Measurements from ENCODE around the gene FAM162A.
A peak's percentile ranks its signal among the peaks of the same experiment; 100 is the strongest.

Gene FAM162A

DNA sequence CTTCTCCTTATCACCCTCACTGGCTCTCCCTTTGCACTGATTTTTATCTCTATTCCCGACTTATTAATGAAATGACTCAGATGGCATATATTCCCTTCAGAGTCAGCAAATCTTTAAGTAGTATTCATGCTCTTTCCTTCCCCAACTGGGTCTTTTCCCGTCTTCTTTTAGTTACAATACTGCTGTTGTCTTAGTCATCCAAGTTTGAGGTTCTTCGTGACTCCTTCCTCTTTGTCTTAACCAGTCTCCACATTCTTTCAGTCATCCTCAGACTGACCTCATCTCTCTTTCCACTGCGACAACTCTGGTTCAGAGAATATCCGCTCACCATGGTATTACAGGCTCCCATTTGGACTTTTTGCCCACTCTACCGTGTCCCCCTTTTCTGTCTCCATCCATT, 19.5 kb downstream of the FAM162A start:
- DNase-seq (ENCODE audit: low read depth) = peak; percentile 32
- H3K4me3 ChIP-seq (ENCODE audit: control insufficient read depth, low read depth, low read length) = no peak overlapping the region
- TF ChIP-seq, protein P1, sequence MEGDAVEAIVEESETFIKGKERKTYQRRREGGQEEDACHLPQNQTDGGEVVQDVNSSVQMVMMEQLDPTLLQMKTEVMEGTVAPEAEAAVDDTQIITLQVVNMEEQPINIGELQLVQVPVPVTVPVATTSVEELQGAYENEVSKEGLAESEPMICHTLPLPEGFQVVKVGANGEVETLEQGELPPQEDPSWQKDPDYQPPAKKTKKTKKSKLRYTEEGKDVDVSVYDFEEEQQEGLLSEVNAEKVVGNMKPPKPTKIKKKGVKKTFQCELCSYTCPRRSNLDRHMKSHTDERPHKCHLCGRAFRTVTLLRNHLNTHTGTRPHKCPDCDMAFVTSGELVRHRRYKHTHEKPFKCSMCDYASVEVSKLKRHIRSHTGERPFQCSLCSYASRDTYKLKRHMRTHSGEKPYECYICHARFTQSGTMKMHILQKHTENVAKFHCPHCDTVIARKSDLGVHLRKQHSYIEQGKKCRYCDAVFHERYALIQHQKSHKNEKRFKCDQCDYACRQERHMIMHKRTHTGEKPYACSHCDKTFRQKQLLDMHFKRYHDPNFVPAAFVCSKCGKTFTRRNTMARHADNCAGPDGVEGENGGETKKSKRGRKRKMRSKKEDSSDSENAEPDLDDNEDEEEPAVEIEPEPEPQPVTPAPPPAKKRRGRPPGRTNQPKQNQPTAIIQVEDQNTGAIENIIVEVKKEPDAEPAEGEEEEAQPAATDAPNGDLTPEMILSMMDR (conservative IDR thresholded peaks at IDR 0.05; ENCODE audit: control insufficient read depth, insufficient read depth, low read depth, low read length) = no peak

DNA sequence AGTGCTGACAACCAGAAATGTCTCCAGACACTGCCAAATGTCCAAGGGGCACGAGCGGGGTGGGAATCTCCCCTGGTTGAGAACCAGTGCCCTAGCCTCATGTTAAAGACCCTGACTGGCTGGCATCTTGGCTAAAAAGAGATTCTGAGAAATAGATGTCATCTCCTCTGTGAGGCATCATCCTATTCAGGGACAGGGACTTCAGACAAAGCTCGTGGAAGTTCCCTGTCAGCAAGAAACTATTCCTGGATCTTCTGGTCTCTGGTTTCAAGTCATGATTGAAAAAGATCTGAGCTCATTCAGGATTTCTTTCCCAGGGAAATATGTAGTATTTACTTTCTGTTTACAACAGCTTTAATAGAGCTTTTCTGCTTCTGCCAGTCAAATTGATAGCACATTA, 21.0 kb downstream of the FAM162A start:
- no peak overlapping the region for H3K4me3 ChIP-seq (ENCODE audit: control insufficient read depth, low read depth, low read length)
- TF ChIP-seq, protein P1 (conservative IDR thresholded peaks at IDR 0.05; ENCODE audit: control insufficient read depth, insufficient read depth, low read depth, low read length) = no peak
- no peak for DNase-seq (ENCODE audit: low read depth)

DNA sequence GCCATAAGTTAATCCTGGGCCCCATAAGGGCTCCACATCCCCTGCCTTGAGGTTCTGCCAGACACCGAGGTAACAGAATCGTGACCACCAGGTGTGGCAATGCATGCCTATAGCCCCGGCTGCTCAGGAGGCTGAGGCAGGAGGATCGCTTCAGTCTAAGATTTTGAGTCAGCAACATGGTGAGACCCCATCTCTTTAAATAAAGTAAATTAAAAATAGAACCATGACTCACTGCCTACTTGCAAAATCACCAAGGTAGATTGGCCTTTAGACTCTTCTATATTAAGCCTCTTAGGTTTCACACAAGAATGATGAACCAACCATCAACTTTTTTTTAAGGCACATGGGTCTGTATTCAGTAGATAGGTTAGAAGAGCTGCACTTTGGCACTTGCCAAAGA, 22.2 kb downstream of the FAM162A start:
- DNase-seq (ENCODE audit: low read depth) = no peak
- no peak overlapping the region for H3K4me3 ChIP-seq (ENCODE audit: control insufficient read depth, low read depth, low read length)
- TF ChIP-seq, protein P1 (conservative IDR thresholded peaks at IDR 0.05; ENCODE audit: control insufficient read depth, insufficient read depth, low read depth, low read length) = no peak

DNA sequence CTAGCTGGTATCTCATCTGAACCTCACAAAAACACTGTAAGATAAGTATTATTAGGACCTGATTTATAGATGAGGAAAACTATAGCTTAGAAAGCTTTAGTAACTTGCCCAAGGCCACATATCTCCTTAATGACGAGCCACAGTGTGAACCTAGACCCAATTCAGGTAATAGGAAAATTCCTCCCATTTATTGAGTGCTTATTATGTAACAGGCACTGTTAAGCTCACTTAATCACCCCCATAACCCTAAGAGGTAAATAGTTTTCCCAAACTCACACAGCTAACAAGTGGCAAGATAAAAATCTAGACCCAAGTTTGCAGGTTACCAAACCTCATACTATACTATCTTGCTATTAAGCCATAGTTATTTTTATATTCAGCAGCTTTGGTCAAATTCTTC, 24.0 kb downstream of the FAM162A start:
- TF ChIP-seq, protein P1 (conservative IDR thresholded peaks at IDR 0.05; ENCODE audit: control insufficient read depth, insufficient read depth, low read depth, low read length) = no peak
- DNase-seq (ENCODE audit: low read depth) = no peak
- H3K4me3 ChIP-seq (ENCODE audit: control insufficient read depth, low read depth, low read length) = no peak overlapping the region

DNA sequence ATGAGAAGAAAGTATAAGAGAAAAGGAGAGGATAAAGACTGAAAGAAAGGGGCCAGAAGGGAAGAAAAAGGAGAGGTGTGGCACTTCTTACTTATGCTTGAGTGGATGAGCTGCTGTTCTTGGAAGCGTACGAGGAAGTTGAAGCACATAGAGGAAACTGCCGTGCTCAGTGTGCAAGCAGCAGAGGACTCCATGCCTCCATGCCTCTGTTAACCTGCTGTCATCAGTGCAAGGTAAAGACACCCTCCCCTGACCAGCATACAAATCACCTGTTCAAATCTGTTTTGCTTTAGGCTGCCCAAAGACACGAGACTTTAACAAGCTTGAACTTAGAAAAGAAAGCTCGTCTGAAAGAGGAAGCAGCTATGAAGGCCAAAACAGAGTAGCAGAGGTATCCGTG, 25.5 kb downstream of the FAM162A start:
- TF ChIP-seq, protein P1 (conservative IDR thresholded peaks at IDR 0.05; ENCODE audit: control insufficient read depth, insufficient read depth, low read depth, low read length) = no peak
- no peak for DNase-seq (ENCODE audit: low read depth)
- no peak overlapping the region for H3K4me3 ChIP-seq (ENCODE audit: control insufficient read depth, low read depth, low read length)

DNA sequence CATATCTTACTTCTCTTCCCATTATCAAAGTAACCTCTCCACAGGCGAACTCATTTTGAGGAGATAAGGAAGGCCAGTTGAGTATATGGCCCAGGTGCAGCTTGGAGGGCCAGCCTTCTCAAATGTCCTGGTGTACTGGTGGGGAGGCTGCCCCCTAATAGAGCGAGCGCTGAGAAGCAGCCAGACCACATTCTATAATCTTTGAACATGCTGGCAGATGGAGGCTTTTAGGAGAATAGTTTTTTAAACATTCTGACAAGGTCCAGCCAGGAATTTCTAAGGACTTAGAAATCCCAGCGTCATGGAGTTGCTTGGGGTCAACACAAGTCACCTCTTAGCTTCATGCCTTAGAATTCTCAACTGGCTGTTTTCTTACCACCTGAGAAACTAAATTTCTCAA, 26.1 kb downstream of the FAM162A start:
- TF ChIP-seq, protein P1 (conservative IDR thresholded peaks at IDR 0.05; ENCODE audit: control insufficient read depth, insufficient read depth, low read depth, low read length) = no peak
- no peak for DNase-seq (ENCODE audit: low read depth)
- H3K4me3 ChIP-seq (ENCODE audit: control insufficient read depth, low read depth, low read length) = no peak overlapping the region

DNA sequence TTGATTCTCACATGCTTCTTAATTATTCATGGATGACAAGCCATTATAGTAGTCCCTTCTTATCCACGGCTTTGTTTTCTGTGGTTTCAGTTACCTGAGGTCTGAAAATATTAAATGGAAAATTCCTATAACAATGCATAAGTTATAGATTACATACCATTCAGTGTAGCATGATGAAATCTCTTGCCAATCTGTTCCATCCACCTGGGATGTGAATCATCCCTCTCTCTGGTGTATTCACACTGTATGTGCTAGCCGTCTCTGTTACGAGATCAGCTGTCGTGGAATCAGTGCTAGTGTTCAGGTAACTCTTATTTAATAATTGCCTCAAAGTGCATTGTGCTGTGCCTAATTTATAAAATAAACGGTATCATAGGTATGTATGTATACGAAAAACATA, 26.7 kb downstream of the FAM162A start:
- TF ChIP-seq, protein P1 (conservative IDR thresholded peaks at IDR 0.05; ENCODE audit: control insufficient read depth, insufficient read depth, low read depth, low read length) = no peak
- DNase-seq (ENCODE audit: low read depth) = no peak
- H3K4me3 ChIP-seq (ENCODE audit: control insufficient read depth, low read depth, low read length) = no peak overlapping the region

Data from fibroblast of mammary gland (primary cell).